Measurements from ENCODE around the gene LOC128125822.

The LOC128125822 gene

DNA sequence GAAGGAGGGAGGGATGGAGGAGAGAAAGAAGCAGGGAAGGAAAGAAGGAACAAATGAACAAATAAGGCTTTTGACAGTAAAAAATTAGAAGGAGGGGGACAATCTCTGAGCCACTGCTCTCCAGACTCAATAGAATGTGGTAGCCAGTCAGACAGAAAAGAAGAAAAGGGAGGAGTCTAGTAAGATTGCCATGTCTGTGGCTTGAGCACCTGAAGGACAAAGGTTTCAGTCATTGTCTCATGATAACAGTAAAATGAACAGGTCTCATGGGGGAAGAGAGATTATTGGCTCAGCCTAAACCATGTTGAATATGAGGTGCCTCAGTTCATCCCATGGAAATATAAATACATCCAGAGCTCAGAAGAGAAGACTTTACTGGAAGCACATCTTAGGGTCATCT is 14.0 kb upstream of the LOC128125822 start:
- no peak for DNase-seq

DNA sequence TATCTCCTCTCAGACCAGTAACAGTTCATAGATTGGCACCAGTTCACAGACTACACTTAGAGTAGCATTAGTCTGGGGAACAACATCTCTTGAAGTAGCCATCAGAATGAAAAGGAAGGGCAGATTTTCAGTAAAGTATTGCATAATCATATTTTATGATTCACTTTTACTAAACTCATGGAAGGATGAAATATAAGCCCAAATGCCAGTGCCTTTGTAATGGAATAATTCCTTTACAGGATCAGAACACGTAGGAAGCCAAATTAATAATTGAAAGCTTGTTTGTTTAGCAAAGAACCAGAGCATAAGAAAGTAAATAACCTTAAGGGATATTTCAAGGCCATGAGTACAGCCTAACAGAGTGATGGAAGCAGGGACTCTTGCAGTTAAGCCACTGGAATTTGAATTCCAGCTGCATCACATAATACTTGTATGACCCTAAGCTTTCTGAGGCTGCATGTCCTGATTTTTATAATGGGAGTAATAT is 11.4 kb upstream of the LOC128125822 start:
- DNase-seq: no peak

GRCh38 chr6:63561288-63561687 is 11.0 kb upstream of the LOC128125822 start:
- no peak for DNase-seq

- DNase-seq: no peak
Measured at GRCh38 chr6:63563235-63563634, 9.0 kb upstream of the LOC128125822 start.

- no peak for DNase-seq
Measured at GRCh38 chr6:63565058-63565726, 7.1 kb upstream of the LOC128125822 start.

DNA sequence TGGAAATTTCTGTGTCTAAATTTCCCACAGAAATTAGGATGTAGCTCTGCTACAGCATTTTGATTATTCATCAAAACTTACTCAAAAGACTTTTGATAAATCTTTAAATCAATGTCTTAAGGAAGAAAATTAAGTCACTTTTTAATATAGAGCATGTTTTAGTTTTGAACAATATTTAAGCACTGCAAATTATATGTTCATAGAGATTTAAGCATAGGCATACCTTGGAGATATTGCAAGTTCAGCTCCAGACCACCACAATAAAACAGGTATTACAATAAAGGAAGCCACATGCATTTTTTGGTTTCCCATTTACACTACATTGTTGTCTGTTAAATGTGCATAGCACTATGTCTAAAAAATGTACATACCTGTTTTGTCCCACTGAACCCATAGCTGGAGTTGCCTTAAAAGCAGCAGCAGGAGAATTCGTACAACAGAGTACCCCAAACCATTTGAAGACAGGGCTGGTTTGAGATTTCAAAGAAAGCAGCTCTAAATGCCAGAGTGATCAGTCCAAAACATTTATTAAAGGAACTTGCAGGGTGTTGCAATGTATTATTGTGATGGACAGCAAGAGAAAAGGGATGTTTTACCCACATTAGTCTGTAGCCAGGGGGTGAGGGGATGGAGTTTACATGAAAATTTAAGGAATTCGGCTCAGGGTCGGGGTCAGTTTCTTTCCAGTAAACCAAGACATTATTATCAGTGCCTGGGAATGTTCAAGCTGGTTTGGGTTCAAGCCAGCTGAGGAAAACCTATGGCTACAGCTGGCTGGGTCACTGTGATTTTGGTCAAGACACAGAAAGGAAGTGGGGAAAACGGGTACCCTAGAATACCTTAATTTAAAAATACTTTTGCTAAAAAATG is 6.3 kb upstream of the LOC128125822 start:
- no peak for DNase-seq

DNA sequence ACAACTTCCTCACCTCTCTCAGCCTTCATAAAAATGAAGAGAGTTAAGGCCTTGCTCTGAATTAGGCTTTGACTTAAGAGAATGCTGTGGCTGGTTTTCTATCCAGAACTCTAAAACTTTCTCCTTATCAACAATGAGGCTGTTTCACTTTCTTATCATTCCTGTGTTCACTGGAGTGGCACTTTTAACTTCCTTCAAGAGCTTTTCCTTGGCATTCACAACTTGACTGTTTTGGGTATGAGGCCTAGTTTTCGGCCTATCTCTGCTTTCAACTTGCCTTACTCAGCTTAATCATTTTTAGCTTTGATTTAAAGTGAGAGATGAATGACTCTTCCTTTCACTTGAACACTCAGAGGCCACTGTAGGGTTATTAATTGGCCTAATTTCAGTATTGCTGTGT is 4.3 kb upstream of the LOC128125822 start:
- DNase-seq: no peak

- DNase-seq: no peak
Measured at GRCh38 chr6:63571361-63572043, 778 bp upstream of the LOC128125822 start.

GRCh38 chr6:63572747-63573075 is 431 bp downstream of the LOC128125822 start:
- no peak for DNase-seq

GRCh38 chr6:63573076-63573898 is 1.0 kb downstream of the LOC128125822 start:
- DNase-seq: peak; percentile 31 to 65

- peak; percentile 12 to 55 for DNase-seq
Measured at GRCh38 chr6:63573899-63574553, 1.7 kb downstream of the LOC128125822 start.

DNA sequence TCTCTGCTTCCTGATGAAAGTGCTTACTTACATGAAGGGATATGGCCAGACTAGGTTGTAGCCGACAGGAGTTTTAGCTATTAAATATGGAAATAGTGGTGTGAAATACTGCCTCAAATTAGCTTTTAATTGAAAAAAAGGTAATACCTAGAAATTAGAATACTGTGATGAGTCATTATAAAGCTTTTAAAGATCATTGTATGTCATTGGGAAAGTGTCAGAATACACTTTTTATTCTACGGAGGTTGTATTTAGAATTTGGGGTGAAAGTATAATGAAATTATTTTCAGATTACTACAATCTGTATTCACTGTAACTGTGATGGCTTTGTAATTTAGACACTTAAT is 2.2 kb downstream of the LOC128125822 start:
- DNase-seq: no peak

DNA sequence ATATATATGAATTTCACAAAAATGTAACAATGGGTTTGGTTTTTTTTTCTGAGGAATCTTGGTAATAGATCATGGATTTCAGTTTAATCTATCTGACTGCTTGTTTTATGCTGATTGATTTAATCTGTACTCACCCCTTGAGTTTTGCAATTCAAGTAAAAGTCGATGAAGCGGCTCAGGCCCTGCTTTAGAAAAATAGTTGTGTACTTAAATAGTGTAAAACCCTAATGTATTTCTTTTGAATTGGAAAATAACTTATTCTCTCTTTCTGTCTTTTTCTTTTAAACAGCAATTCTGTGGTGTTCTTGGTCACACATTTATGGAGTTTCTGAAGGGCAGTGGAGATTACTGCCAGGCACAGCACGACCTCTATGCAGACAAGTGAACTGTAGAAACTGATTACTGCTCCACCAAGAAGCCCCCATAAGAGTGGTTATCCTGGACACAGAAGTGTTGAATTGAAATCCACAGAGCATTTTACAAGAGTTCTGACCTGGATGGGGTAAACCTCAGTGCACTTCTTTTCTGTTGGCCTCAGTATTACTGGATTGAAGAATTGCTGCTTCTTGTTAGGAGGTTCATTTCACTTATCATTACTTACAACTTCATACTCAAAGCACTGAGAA is 4.0 kb downstream of the LOC128125822 start:
- no peak for DNase-seq

DNA sequence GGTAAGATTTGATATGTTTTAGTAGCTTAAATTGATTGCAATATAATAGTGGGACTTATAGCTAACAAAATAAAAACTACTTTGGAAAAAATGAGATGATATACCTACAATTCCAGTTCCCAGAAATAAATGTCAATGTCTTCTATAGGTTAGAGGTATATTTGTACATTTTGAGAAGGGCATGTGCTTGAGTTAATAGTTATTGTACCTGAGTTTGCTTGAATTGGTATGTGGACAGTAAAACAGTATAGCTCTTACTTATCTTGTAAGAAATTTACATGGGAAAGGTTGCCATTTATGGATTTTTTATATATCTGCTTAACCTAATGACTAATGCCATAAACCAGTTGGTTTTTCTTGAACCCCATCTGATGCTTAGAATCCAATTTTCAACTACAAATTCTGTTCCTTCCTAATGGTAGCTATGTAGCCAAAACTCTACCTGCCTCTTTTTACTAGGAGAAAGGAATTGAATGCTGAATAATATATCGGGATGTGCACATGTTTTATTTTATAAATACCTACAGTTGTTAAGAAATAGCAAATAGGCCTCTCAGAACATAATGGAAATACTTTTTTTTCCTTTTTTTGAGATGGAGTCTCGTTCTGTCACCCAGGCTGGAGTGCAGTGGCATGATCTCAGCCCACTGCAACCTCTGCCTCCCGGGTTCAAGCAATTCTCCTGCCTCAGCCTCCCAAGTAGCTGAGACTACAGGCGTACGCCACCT is 4.9 kb downstream of the LOC128125822 start:
- DNase-seq: no peak

GRCh38 chr6:63578757-63579156 is 6.5 kb downstream of the LOC128125822 start:
- no peak for DNase-seq

DNA sequence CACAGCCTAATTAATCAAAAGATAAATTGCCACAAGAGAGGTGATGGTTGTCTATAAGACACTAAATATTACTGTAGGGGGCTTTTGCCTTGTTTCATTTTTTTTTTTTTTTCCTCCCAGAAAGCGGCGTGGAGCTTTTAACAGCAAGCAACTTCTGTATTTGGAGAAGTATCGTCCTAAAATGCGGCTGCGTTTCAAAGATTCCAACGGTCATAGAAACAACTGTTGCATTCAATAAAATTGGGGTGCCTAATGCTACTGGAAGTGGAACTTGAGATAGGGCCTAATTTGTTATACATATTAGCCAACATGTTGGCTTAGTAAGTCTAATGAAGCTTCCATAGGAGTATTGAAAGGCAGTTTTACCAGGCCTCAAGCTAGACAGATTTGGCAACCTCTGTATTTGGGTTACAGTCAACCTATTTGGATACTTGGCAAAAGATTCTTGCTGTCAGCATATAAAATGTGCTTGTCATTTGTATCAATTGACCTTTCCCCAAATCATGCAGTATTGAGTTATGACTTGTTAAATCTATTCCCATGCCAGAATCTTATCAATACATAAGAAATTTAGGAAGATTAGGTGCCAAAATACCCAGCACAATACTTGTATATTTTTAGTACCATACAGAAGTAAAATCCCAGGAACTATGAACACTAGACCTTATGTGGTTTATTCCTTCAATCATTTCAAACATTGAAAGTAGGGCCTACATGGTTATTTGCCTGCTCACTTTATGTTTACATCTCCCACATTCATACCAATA is 7.8 kb downstream of the LOC128125822 start:
- no peak for DNase-seq

DNA sequence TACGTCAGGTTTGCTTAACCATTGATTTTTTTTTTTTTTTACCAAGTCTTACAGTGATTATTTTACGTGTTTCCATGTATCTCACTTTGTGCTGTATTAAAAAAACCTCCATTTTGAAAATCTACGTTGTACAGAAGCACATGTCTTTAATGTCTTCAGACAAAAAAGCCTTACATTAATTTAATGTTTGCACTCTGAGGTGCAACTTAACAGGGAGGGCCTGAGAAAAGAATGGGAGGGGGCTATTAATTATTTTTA is 8.4 kb downstream of the LOC128125822 start:
- no peak for DNase-seq

GRCh38 chr6:63581355-63582013 is 9.2 kb downstream of the LOC128125822 start:
- no peak for DNase-seq

DNA sequence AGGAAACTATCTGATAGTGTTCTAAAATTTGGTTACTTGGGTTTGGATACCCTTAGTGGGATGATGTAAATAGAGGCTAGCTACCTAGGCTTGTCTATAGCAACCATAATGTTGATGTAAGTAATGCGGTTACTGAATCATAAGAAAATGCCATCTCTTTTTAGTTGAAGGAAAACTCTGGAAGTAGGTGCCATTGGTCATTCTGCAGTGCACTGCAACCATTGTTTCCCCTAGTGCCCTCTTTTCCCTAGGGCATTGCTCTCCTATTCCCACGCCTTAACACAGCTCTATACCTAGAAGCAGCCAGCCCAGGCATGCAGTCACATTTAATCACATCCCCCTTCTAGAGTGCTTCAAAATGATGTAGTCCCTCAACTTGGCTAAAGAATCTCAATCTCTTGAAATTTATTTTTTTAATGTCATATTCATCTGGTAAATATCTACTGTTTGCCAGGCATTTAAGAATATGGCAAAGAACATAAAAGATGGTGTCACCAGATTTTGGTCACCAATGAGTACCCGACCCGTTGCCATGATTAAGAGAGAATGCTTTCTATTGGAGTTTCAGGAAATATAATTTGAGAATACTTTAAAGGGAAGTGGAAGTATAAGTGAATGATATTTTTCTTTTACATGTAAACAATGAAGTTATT is 10.4 kb downstream of the LOC128125822 start:
- no peak for DNase-seq

GRCh38 chr6:63584125-63584514 is 11.8 kb downstream of the LOC128125822 start:
- no peak for DNase-seq
